Measurements from ENCODE around the gene MTHFSD.

DNA sequence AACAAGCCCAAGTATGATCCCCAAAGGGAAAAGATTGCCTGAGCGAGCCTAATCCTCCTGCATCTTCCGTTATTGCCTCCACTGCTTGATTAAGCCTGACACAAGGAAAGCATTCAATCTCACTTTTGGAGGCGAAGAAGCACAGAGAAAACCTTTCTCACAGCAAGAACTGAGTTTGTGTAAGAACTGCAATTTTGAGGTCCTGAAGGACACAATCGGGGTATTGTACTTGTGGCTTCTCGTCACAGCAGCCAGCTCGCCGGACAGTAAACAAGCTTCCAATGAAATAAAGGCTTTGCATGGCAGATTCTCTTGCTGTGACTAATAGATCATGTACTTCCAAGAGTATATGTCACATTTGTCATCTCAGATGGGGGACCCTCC lies 63.4 kb downstream of the MTHFSD start:
- no peak for TF ChIP-seq FOXM1 (IDR thresholded peaks at IDR 0.05; ENCODE audit: borderline replicate concordance, low read depth)
- TF ChIP-seq EP300 (IDR thresholded peaks at IDR 0.05; ENCODE audit: borderline replicate concordance): no peak
- no peak for TF ChIP-seq CEBPB (IDR thresholded peaks at IDR 0.05)
- no peak for TF ChIP-seq CREB1 (IDR thresholded peaks at IDR 0.05; ENCODE audit: low read depth)
- TF ChIP-seq, protein P1, sequence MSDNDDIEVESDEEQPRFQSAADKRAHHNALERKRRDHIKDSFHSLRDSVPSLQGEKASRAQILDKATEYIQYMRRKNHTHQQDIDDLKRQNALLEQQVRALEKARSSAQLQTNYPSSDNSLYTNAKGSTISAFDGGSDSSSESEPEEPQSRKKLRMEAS (IDR thresholded peaks at IDR 0.05): no peak
- no peak for TF ChIP-seq TCF12 (IDR thresholded peaks at IDR 0.05; ENCODE audit: low read depth)
- no peak for TF ChIP-seq EGR1 (IDR thresholded peaks at IDR 0.05)

All from Ishikawa (cell line).